PFSK-1 (cell line): ENCODE data around the gene YIF1A.

ENCODE experiments used
- POLR2AphosphoS5 ChIP-seq: IDR thresholded peaks from 2 replicates; pipeline ENCODE4 v1.6.1; 2012; ENCODE audit warnings: low read depth, mild to moderate bottlenecking, control low read depth, low read length, moderate library complexity
- TAF1 ChIP-seq: IDR thresholded peaks from 2 replicates; pipeline ENCODE4 v1.6.1; 2012; ENCODE audit warnings: low read length, control low read depth, borderline replicate concordance; ENCODE audit not compliant: insufficient read depth
- TF ChIP-seq, protein P1 (sequence below), 2 experiments: IDR thresholded peaks; 2 replicates each; pipeline versions ENCODE4 v1.6.1 to v1.8.0; 2011 to 2012; ENCODE audit warnings: low read depth in 2 of 2, low read length in 2 of 2, control low read depth in 1 of 2, inconsistent platforms in 1 of 2, mild to moderate bottlenecking in 1 of 2, moderate library complexity in 1 of 2; ENCODE audit not compliant: insufficient read depth in 1 of 2

DNA sequence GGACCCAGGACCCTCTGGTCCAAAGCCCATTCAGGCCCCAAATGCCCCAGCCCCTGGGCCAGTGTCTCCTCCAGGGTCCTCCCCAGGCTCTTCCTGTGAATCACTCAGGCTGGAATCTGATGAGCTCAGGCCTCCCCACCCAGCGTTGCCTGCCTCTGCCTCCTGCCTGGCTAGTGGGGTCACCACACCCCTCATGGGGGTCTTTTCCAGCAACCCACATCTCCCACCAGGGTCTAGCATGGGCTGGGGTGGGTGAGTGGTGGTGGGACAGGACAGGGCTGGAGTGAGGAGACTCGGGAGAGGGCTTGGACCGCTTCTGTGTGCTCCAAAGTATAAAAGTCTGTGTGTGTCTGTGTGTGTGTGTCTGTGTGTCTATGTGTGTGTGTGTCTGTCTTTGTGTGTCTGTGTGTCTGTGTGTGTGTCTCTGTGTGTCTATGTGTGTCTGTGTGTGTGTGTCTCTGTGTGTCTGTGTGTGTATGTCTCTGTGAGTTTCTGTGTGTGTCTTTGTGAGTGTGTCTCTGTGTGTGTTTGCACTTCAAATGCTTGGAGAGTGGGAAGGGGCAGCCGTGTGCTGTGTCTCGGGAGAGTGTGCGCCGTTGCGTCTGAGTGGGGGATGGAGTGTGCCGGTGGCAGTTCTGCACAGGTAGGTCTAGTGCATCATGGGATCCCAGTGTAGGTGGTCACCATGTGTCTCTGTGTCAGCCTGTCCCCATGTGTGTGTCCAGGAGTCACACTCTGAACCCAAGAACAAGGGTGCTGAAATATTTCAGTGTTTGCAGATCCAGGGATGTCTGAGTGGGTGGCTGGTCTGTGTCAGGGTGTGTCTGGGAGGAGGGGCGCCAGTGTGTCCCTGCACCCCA lies 38.5 kb upstream of the YIF1A start:
- TF ChIP-seq, protein P1, sequence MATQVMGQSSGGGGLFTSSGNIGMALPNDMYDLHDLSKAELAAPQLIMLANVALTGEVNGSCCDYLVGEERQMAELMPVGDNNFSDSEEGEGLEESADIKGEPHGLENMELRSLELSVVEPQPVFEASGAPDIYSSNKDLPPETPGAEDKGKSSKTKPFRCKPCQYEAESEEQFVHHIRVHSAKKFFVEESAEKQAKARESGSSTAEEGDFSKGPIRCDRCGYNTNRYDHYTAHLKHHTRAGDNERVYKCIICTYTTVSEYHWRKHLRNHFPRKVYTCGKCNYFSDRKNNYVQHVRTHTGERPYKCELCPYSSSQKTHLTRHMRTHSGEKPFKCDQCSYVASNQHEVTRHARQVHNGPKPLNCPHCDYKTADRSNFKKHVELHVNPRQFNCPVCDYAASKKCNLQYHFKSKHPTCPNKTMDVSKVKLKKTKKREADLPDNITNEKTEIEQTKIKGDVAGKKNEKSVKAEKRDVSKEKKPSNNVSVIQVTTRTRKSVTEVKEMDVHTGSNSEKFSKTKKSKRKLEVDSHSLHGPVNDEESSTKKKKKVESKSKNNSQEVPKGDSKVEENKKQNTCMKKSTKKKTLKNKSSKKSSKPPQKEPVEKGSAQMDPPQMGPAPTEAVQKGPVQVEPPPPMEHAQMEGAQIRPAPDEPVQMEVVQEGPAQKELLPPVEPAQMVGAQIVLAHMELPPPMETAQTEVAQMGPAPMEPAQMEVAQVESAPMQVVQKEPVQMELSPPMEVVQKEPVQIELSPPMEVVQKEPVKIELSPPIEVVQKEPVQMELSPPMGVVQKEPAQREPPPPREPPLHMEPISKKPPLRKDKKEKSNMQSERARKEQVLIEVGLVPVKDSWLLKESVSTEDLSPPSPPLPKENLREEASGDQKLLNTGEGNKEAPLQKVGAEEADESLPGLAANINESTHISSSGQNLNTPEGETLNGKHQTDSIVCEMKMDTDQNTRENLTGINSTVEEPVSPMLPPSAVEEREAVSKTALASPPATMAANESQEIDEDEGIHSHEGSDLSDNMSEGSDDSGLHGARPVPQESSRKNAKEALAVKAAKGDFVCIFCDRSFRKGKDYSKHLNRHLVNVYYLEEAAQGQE (IDR thresholded peaks at IDR 0.05; ENCODE audit: insufficient read depth in 1 of 2, low read depth in 2 of 2, low read length in 2 of 2), result no peak
- TF ChIP-seq TAF1 (no peak), POLR2AphosphoS5 (no peak)
